ENCODE data around the gene ZFAND3. TPM values are rescaled to one million over a fixed set of nuclear protein-coding genes. Genes with fewer than 3 reads are reported as not detected.
"Not testable (repeated sequence)": the region's sequence is repeated elsewhere in the genome, so short reads cannot be mapped to it uniquely, and the experiment has no call there.

Gene ZFAND3
- total RNA-seq, 1 donor from 2014 or later: 84.4 TPM

- DNase-seq (ENCODE audit: extremely low spot score, unreplicated experiment): no peak
- Mint-ChIP-seq H3K36me3 (ENCODE audit: unreplicated experiment) (no peaks in the 10 kb centered on the region), H3K4me1 (ENCODE audit: unreplicated experiment) (peaks cover 9% of the 10 kb centered on the region), H3K4me3 (ENCODE audit: unreplicated experiment) (no peak overlapping the region), H3K9me3 (ENCODE audit: unreplicated experiment) (no peaks in the 10 kb centered on the region), H3K27ac (ENCODE audit: unreplicated experiment) (no peak overlapping the region), H3K27me3 (ENCODE audit: unreplicated experiment) (no peaks in the 10 kb centered on the region)
- TF ChIP-seq, protein P1, sequence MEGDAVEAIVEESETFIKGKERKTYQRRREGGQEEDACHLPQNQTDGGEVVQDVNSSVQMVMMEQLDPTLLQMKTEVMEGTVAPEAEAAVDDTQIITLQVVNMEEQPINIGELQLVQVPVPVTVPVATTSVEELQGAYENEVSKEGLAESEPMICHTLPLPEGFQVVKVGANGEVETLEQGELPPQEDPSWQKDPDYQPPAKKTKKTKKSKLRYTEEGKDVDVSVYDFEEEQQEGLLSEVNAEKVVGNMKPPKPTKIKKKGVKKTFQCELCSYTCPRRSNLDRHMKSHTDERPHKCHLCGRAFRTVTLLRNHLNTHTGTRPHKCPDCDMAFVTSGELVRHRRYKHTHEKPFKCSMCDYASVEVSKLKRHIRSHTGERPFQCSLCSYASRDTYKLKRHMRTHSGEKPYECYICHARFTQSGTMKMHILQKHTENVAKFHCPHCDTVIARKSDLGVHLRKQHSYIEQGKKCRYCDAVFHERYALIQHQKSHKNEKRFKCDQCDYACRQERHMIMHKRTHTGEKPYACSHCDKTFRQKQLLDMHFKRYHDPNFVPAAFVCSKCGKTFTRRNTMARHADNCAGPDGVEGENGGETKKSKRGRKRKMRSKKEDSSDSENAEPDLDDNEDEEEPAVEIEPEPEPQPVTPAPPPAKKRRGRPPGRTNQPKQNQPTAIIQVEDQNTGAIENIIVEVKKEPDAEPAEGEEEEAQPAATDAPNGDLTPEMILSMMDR (IDR thresholded peaks at IDR 0.05): no peak
These were observed 137.3 kb downstream of the ZFAND3 start for GRCh38 chr6:37956711-37957275.

GRCh38 chr6:37959061-37959460 is 139.5 kb downstream of the ZFAND3 start:
- Mint-ChIP-seq H3K4me1 (ENCODE audit: unreplicated experiment) (no peaks in the 10 kb centered on the region), H3K36me3 (ENCODE audit: unreplicated experiment) (peaks cover 10% of the 10 kb centered on the region), H3K9me3 (ENCODE audit: unreplicated experiment) (no peaks in the 10 kb centered on the region), H3K27me3 (ENCODE audit: unreplicated experiment) (no peaks in the 10 kb centered on the region), H3K4me3 (ENCODE audit: unreplicated experiment) (no peak overlapping the region), H3K27ac (ENCODE audit: unreplicated experiment) (no peak overlapping the region)
- TF ChIP-seq, protein P1 (IDR thresholded peaks at IDR 0.05): no peak
- DNase-seq (ENCODE audit: extremely low spot score, unreplicated experiment): no peak

- no peaks in the 10 kb centered on the region for H3K4me1 Mint-ChIP-seq (ENCODE audit: unreplicated experiment)
- H3K27me3 Mint-ChIP-seq (ENCODE audit: unreplicated experiment): no peaks in the 10 kb centered on the region
- H3K27ac Mint-ChIP-seq (ENCODE audit: unreplicated experiment): no peak overlapping the region
- TF ChIP-seq, protein P1 (IDR thresholded peaks at IDR 0.05): no peak
- DNase-seq (ENCODE audit: extremely low spot score, unreplicated experiment): no peak
- H3K36me3 Mint-ChIP-seq (ENCODE audit: unreplicated experiment): peaks cover 10% of the 10 kb centered on the region
- no peak overlapping the region for H3K4me3 Mint-ChIP-seq (ENCODE audit: unreplicated experiment)
- H3K9me3 Mint-ChIP-seq (ENCODE audit: unreplicated experiment): no peaks in the 10 kb centered on the region
These were observed 140.8 kb downstream of the ZFAND3 start for GRCh38 chr6:37960139-37960935.

DNA sequence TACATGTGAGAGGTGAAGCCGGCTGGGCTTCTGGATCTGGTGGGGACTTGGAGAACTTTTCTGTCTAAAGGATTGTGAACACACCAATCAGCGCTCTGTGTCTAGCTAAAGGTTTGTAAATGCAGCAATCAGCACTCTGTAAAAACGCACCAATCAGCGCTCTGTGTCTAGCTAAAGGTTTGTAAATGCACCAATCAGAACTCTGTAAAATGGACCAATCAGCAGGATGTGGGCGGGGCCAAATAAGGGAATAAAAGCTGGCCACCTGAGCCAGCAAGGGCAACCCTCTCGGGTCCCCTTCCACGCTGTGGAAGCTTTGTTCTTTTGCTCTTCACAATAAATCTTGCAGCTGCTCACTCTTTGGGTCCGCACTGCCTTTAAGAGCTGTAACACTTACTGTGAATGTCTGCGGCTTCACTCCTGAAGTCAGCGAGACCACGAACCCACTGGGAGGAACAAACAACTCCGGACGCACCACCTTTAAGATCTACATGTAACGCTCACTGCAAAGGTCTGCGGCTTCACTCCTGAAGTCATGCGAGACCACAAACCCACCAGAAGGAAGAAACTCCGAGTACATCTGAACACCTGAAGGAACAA is 143.1 kb downstream of the ZFAND3 start:
- H3K4me3 Mint-ChIP-seq (ENCODE audit: unreplicated experiment); H3K27me3 Mint-ChIP-seq (ENCODE audit: unreplicated experiment); H3K27ac Mint-ChIP-seq (ENCODE audit: unreplicated experiment); H3K4me1 Mint-ChIP-seq (ENCODE audit: unreplicated experiment); H3K9me3 Mint-ChIP-seq (ENCODE audit: unreplicated experiment); DNase-seq (ENCODE audit: extremely low spot score, unreplicated experiment): not testable (repeated sequence)
- peaks cover 18% of the 10 kb centered on the region for H3K36me3 Mint-ChIP-seq (ENCODE audit: unreplicated experiment)

- Mint-ChIP-seq H3K36me3 (ENCODE audit: unreplicated experiment) (peaks cover 27% of the 10 kb centered on the region), H3K4me1 (ENCODE audit: unreplicated experiment) (peaks cover 9% of the 10 kb centered on the region), H3K27ac (ENCODE audit: unreplicated experiment) (no peak overlapping the region), H3K27me3 (ENCODE audit: unreplicated experiment) (no peaks in the 10 kb centered on the region), H3K4me3 (ENCODE audit: unreplicated experiment) (no peak overlapping the region), H3K9me3 (ENCODE audit: unreplicated experiment) (peaks cover 7% of the 10 kb centered on the region)
- no peak for DNase-seq (ENCODE audit: extremely low spot score, unreplicated experiment)
- TF ChIP-seq, protein P1 (IDR thresholded peaks at IDR 0.05): no peak
These were observed 146.6 kb downstream of the ZFAND3 start for GRCh38 chr6:37965964-37966676.
